ENCODE results near the gene NCOA5.

The NCOA5 gene

DNA sequence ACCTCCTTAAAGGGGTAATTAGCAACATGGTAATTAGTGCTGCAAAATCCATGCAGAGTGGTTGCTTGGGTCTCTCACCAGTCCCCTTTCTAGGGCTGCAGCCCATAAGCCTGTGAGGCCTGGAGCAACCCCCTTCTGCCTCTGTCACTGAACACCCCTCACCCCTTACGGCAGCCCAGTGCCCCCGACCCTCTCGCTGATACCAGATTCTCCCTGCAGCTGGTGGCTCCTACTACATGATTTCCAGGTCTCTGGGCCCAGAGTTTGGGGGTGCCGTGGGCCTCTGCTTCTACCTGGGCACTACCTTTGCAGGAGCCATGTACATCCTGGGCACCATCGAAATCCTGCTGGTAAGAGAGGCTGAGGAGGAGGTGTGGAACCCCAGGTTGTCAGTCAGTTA is 52.7 kb downstream of the NCOA5 start:
- TF ChIP-seq, protein P1, sequence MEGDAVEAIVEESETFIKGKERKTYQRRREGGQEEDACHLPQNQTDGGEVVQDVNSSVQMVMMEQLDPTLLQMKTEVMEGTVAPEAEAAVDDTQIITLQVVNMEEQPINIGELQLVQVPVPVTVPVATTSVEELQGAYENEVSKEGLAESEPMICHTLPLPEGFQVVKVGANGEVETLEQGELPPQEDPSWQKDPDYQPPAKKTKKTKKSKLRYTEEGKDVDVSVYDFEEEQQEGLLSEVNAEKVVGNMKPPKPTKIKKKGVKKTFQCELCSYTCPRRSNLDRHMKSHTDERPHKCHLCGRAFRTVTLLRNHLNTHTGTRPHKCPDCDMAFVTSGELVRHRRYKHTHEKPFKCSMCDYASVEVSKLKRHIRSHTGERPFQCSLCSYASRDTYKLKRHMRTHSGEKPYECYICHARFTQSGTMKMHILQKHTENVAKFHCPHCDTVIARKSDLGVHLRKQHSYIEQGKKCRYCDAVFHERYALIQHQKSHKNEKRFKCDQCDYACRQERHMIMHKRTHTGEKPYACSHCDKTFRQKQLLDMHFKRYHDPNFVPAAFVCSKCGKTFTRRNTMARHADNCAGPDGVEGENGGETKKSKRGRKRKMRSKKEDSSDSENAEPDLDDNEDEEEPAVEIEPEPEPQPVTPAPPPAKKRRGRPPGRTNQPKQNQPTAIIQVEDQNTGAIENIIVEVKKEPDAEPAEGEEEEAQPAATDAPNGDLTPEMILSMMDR (IDR thresholded peaks at IDR 0.05) = no peak

DNA sequence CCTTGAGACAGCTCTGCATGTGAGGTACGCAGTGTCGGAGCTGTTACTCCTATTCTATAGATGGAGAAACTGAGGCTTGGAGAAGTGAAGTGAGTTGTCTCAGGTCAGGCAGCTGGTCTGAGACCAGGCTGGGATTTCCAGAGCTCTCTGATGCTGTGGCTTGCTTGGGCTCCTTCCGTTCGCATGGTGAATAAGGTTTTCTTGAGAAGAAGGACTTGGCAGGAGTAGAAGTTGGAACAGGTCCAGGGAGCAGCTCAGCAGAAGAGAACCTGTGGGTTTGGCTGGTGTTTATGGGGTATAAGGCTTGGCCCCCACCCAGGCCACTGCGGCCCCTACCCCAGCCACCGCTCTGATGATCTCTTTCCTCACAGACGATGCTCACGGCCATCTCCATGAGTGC is 53.4 kb downstream of the NCOA5 start:
- TF ChIP-seq, protein P1 (IDR thresholded peaks at IDR 0.05) = no peak

DNA sequence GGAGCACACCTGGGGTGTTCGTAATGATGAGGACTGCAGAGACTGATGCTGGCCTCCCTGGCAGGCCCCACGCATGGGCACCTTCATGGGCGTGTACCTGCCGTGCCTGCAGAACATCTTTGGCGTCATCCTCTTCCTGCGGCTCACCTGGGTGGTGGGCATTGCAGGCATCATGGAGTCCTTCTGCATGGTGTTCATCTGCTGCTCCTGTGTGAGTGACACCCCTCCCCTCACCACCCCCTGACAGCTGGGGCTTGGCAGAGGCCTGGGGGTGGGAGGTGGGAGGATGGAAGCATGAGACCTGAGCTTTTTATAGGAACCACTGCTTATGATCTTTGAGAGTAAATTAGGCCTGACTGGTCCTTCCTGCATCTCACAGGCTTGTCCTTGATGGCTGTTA is 54.0 kb downstream of the NCOA5 start:
- TF ChIP-seq, protein P1 (IDR thresholded peaks at IDR 0.05) = no peak

DNA sequence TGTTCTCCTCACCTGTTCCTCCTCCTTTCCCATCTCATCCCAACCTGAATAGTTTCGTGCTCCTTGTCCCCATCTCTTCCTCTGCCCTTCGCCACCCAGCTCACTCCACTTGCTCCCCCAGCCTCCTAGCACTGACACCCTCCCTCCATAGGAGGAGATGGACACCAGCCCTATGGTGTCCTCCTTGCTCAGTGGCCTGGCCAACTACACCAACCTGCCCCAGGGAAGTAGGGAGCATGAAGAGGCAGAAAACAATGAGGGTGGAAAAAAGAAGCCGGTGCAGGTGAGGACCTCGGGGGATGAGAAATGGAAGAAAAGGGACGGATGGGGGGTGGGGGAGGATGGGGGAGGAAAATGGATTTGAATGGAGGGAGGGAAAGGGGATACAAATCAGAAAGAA is 54.5 kb downstream of the NCOA5 start:
- TF ChIP-seq, protein P1 (IDR thresholded peaks at IDR 0.05) = no peak

DNA sequence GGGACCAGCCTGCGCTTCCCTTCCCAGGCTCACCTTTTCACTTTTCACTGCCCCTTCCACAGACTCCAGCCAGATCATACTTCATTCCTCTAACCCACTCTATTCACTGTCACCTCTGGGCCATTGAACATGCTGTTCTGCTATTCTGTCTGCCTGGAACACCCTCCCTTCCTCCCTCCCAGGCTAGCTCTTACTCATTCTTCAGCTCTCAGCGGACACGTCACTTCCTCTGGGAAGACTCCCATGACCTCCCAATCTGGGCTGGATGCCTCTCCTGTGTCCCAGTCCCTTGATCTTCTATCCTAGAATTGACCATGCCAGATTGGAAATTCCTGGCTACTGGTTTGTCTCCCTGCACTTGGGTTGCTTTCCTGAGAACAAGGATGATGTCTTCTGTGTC is 55.7 kb downstream of the NCOA5 start:
- TF ChIP-seq, protein P1 (IDR thresholded peaks at IDR 0.05) = no peak

DNA sequence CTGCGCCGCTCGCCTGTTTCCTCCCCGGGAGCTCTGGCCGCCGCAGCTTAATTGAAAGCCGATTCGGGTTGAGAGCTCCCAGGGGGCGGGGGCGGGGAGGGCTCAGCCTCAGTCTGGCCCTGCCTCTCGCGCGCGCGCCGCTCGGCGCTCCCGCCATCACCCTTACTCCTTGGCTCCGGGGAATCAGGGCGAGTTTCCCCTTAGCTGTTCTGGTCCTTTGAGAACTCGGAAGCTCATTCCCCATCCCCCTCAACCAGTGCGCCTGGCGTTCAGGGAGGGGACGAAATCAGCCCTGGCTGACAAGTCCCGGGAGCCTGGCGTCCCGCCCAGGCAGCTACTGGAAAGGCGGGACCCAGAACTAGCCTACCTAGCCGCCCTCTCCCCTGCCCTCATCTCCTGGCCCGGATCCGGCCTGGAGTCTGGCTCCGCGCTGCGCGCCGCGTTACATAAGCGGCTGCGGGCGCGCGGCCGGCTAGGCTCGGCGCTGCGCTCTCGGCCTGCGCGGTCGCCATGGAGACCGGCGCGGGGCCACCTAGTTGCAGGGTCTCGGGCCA is 58.0 kb downstream of the NCOA5 start:
- TF ChIP-seq, protein P1 (IDR thresholded peaks at IDR 0.05) = no peak

DNA sequence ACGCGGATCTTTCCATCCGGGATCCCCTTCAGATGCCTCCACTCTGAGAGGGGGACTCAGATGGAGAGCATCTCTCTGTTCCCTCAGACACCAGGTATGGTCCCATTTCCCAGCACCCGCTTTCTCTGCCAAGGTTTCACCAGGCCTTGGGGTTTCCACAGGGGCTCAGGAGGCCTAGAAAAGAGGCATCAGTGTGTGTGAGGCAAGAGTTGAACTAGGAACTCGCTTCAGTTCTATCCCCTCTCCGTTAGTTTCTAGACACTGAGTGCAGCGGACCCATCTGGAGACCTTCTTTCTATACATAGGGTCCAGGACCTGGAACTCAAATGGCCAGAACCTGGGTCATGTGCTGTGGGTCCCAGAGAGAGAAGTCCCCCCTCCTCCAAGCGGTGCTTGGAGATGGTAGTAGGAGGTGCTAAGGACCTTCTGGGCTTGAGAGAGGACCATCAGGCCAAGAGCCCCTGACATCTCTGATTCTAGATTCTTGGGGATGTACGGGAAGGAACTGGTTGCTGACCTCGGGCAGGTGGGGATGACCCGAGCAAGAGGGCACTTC is 58.7 kb downstream of the NCOA5 start:
- TF ChIP-seq, protein P1 (IDR thresholded peaks at IDR 0.05) = no peak
